ENCODE data around the gene CFAP46.
"Not testable (repeated sequence)": the region's sequence is repeated elsewhere in the genome, so short reads cannot be mapped to it uniquely, and the experiment has no call there.

CFAP46 gene

DNA sequence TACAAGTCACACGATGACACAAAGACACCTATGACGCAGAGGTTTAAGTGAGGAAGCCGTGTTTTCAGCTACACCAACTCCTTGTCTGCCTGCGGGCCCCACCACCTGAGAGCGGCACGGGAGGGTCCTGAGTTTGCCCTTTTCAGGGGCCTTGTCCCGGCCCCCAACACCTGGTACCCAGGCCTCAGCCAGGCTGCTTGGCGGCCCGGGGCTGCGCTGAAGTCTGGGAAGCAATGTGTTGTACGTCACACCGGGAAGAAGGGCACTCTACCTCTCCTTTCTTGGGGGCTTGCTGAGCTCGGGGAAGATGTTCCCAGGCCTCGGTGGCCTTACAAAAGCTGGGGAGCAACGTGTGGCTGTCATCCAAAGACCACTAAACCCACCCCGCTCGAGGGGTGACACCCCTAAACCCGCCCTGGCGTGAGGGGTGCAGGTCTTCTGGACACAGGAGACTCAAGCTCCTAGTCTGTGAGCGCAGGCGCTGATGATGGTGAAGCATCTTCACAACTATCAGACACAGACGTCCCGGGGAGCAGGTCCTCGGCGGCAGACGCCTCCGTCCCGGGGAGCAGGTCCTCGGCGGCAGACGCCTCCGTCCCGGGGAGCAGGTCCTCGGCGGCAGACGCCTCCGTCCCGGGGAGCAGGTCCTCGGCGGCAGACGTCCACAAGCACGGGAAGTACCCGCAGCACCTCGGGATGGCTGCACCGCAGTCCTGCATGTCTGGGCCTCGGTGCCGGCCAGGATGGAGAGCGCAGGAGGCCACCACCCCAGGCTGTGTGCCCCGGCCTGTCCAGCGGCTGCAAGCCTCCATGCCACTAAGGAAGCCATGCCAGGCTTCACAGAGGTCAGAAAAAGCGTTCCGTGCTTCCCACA lies 15.4 kb downstream of the CFAP46 start:
- no peak for DNase-seq

DNA sequence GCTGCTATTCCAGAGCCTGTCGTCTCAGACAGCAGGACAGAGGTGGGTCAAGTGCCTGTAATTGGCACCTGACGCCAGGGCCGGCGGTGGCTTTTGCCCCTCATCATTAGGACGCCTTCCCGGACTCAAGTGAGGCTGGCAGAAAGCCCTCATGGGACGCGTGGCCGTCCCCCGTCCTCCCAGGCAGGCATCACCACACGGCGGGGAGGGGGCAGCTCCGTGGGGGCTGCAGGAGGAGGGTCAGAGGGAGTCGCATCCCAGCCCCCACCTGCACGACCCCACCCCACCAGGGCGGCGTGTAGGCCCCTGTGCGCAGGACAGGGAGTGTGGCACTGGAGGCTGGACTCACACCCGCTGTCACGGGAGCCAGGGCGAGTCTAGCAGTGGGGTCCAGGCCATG lies 16.3 kb downstream of the CFAP46 start:
- no peak for DNase-seq

GRCh38 chr10:132925614-132926013 lies 16.8 kb downstream of the CFAP46 start:
- DNase-seq: no peak

GRCh38 chr10:132925071-132925561 lies 17.3 kb downstream of the CFAP46 start:
- DNase-seq: no peak

DNA sequence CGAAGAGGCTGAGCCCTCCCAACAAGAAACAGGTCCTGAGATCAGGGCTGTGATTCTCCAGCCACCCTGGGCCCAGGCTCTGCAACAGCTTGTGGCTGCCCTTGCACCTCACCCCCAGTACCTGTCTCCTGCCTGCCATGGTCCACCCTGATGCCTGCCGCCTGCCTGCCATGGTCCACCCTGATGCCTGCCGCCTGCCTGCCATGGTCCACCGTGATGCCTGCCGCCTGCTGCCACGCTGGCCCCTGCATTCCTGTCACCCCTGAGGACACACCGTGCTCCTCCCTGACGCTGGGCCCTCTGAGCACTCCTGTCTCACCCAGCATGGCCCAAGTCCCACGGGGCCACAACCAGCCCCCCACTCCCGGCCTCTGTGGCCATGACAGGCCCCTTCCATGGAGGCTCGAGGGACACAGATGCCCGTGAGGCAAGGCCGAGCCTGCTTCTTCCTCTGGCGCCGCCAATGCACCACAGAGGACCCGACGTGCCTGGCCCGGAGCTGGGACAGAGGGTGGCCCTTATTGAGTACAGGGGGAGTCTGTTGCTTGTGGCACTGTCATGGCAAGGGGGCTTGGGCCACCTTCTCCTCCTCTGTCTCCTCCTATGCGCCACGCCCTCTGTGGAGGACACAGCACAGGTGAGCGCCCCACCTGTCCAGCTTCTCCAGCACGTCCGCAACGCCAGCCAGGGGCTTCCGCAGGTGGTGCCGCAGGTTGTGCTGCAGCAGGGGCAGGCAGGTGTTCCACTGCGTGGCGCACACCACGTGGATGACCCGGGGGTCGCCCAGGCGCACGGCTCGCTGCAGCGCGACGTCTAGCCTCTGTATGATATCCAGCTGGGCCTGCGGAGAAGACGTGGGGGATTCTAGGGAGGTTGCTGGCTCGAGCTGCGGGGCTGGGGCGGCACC lies 18.1 kb downstream of the CFAP46 start:
- no peak for DNase-seq

- not testable (repeated sequence) for DNase-seq
Observed at GRCh38 chr10:132923384-132923783, 19.0 kb downstream of the CFAP46 start.

DNA sequence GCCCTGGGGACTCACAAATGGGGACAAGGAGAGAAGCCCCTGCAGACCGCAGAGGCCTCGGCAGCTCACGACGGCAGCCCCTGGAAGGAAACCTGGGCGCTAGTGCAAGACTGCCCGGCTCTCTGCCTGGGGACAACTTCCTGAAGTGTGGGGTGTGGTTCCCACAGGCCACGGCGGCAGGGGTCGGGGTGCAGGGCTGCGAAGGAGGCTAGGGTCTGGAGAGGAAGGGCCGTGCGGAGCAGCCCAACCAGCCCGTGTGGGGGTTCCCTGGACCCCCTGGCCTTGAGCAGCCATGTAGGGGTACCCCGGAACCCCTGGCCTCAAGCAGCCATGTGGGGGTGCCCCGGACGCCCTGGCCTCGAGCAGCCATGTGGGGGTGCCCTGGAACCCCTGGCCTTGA lies 19.5 kb downstream of the CFAP46 start:
- no peak for DNase-seq

GRCh38 chr10:132921818-132922807 lies 20.3 kb downstream of the CFAP46 start:
- no peak for DNase-seq

DNA sequence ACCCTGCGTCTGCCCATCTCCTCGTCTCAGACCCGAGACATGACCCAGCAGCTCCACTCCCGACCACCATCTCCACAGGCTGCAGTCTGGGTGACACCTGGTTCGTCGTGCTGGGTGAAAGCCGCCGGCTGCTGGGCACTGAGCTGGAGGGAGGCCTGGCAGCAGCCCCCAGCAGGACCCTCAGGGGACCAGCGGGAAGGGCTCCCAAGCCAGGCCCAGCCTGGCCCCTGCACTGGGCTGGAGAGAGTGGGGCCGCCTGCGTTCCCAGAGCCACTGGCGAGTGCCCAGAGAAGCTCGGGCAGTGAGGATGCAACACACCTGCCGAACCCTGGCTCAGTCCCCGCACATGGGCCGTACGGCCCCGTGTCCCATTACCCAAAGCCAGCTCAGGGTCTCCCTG lies 21.3 kb downstream of the CFAP46 start:
- no peak for DNase-seq

DNA sequence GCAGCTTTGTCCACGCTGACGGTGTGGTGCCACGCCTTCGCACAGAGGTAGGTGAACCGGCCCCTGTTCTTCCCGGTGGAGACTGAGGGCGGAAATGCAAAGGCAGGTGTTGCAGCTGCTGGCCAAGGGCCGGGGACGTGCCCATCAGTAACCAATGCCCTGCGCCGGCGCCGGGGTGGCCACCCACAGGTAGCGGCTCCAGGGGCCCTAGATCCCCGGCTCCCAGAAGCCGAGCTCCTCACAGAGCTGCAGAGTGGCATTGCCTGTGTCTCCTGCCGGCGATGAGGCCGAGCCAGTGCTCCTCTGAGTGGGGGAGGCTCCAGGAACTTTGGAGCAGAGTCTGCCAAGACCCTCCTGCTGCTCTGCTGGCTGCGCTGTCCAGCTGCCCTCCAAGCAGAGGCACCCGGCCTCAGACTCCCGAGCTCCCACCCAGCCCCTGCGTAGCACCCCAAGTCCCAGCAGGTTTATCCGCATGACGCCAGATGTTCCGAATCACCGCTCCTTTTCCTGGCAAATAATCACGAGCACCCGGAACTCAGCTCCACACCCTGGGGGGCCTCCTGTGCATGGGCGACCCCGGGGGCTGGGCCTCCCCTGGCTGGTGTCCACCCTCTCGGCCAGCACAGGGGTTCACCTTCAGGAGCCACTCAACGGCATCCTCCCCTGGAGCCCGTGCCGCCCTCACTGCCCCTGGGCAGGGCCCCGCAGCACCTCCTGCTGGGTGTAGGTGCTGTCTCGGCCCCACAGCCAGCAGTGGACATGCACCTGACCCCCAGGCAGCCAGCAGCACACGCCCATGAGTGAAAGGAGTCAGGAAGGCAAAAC lies 22.1 kb downstream of the CFAP46 start:
- DNase-seq: no peak

DNA sequence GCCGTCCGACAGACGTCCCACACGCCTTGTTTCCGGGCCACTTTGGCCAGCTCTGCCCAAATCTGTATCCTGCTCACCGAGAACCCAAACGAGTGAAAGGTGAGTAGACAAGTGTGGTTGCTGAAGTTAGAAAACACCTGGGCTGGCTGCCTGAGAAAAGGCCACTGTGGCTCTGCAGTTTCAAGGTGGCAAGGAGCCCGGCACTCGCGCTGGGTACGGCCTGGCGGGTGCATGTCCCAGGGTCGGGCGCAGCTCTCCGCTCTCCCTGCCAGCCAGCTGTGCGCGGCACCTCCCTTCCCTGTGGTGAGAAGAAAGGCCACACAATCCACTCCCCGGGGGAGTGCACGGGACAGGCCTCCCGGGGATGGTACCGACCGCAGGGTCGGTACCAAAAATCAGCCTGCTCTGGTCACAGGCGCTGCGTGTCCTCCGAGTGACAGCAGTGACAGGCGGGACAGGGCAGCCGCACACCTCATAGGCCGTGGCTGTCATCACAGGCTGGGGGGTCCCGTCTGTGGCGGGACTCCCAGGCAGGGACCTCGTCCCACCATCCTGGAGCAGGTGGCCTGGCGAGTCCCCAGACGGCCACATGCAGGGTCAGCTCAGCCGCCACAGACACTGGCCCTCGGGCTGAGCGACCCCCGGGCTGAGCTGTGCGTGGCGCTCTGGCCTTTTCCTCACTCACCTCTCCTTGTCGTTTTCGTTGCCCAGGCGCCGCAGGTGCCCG lies 22.8 kb downstream of the CFAP46 start:
- DNase-seq: no peak

DNA sequence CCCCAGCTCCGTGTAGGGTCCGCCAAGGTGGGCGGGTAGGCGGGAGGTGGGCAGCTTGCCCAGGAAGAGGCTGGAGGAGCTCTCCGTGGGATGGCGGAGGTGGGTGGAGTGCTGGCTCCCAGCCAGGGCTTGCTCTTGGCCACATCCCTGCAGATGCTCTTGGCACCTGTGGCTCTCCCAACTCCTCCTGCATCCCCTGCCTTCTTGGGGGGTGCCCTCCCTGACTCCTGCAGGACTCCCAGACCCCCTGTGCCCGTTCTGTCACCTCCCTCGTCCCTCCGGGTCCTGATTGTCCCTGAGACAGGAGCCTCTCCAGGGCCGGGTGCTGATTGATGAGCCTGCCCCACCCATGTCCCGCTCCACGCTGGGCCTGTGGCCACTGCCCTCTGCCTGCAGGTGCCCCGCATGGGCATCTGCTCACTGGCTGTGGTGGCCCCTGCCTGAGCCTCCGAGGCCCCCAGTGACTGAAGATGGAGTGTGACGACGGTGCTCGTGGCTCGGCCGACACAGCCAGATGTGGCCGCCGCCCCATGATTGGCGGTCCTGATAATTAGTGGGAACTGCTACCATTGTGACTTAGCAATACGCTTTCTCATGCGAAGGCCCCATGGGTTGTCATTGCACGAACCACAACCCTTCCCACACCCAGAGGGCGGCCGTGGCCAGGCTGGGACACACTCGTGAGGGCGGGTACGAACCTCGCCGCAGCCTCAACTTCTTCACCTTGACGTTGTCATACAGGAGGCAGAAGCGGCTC lies 23.6 kb downstream of the CFAP46 start:
- DNase-seq: no peak

- DNase-seq: no peak
Observed at GRCh38 chr10:132918264-132918616, 24.1 kb downstream of the CFAP46 start.

DNA sequence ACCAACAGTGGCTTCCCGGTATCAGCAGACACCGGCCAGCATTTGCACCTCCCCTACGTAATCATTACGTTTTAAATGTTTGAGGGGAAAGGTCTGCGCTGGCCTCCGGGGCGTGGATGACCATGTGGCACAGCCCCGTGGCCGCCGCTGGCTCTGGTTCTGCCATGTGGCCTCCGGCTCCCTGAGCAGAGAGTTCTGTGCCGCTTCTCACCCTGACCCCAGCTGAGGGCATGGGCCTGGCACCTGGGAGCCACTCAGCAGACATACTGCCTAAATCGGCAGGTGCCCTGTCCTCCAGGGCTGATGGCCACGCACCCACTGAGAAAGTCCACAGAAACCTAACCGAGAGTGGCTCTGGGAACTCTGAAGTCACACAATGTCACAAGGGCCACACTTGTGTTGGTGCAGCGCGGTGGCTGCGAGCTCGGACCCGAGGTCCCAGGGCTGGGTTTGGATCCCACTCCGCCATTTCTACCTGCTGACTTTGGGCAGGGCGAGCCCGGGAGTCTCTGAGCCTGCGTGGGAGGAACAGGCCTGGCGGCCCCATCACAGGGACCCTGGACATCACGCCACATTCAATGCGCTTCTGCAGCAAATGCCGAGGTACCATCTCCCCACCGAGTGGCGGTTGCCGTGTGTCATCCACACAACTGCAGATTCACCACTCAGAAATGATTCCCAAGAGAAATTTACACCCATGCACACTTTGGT lies 25.3 kb downstream of the CFAP46 start:
- DNase-seq: no peak

GRCh38 chr10:132916421-132916841 lies 25.9 kb downstream of the CFAP46 start:
- DNase-seq: no peak

DNA sequence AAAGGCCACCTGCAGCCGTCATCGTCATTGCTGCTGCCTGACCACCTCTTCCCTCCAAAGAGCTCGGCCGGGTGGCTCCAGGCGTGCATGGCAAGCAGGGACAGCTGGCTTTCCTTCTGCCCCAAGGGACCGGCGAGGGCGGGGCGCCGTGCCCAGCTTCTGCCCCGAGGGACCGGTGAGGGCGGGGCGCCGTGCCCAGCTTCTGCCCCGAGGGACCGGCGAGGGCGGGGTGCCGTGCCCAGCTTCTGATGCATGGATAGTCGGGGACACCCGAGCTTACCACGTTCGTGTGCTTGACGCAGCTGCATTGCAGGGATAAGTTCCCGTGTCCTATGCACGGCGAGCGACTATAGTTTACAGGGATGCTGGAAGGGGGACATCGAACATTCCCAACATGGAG lies 27.0 kb downstream of the CFAP46 start:
- DNase-seq: no peak

- DNase-seq: no peak
Observed at GRCh38 chr10:132914732-132915131, 27.6 kb downstream of the CFAP46 start.

DNA sequence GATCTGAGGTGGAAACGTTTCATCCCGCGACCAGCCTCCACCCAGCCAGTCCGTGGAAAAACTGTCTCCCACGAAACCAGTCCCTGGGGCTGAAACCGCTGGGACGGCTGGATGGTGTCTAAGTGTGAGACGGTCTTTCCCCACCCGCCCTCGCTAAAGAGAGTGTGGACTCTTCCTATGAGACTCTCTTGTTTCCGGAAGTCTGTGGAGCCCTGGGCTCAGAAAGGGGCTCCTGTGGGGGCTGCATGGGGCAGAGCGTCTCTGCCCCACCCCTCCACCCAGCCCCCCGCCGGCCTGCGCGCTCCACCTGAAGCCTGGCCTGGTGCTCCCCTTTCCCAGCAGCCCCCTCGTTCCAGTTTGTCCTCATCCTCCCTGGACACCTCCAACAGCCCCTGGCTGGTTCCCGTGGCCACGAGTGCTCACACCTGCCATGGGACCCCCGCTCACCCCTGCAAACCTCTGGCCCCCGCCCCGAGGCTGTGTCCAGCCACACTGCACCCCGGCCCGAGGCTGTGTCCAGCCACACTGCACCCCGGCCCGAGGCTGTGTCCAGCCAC lies 28.7 kb downstream of the CFAP46 start:
- DNase-seq: no peak

Data from activated naive CD4-positive, alpha-beta T cell (primary cell).